ENCODE data around the gene OR2J3.
"Not testable (repeated sequence)": the region's sequence is repeated elsewhere in the genome, so short reads cannot be mapped to it uniquely, and the experiment has no call there.

OR2J3 gene

DNA sequence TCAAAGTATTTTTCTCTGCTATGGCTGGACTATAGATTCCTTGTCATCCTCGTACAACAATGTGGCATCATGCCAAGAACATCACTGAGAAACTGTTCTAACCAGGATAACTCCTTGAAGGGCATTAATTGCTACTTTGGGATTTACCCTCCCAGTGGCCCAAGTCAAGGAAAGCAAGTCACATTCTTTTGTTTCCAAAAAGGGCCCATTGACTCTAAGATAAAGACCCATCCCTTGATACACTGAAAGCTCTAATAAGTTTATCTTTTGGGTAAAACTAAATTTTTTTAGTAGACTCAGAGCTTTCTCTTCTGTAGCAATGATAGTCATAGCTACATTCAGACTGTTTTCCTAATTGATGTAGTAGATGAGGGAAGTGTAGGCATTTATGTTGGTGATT is at the start of gene OR2J3:
Gene OR2J3 (plus strand): TSS at position 301 of the 400 bp plus-strand sequence. CDS start 3,833 bp downstream, outside the sequence.
- DNase-seq (ENCODE audit: low spot score), result no peak

DNA sequence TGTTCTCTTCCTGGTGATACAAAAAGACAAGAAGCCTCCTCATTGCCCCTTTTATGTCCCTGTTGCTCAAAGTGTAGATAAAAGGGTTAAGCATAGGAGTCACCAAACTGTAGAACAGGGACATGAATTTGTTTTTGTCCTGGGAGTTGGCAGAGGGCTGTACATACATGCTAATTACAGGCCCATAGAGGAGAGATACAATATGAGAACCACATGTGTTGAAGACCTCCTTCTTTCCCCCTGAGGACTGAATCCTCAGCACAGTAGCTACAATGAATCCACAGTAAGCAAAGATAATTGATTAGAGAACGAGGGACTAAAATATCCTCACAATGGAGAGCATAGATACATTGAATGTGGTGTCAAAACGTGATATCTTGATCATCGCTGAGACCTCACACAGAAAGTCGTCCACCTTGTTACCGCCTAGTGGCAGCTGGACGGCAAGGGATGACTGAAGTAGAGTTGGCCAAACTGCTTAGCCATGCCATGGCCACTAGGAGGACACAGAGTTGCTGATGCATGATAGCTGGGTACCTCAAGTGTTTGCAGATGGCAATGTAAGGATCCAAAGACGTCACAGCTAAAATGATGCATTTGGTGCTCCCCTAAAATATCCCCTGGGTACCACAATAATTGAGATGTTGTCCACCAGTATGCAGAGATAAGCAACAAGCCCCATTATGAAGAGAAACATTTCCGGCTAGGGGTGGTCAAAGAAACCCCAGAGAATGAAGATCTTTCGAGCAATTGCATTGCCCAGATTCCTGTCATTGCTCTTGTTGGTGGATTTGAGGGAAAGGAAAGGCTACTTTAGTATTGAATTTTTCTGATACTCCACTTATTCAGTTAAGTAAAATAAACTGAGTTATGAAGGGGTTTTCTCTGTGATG is 35.8 kb upstream of the OR2J3 start:
- DNase-seq (ENCODE audit: low spot score), result no peak

DNA sequence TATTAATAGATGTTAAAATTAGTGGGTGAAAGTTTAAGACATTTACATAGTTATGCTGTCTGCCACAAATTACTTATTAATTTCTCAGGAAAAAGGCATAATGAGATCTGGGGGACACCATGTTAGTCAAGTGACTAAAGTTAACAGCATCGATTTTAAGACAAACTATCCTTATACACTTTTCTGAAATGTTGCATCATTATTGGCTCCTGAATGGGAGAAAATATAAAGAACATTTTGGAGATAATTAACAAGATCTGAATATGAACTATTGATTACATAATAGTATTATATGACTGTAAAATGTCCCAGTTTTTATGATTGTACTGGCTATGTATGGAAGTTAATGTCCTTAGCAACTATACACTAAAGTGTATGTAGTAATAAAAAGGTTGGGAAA is 28.7 kb upstream of the OR2J3 start:
- DNase-seq (ENCODE audit: low spot score), result no peak

- no peak for DNase-seq (ENCODE audit: low spot score)
Measured at GRCh38 chr6:29081312-29081711, 26.5 kb upstream of the OR2J3 start.

- DNase-seq (ENCODE audit: low spot score), result no peak
Measured at GRCh38 chr6:29082457-29082856, 25.4 kb upstream of the OR2J3 start.

GRCh38 chr6:29087213-29087612 is 20.6 kb upstream of the OR2J3 start, which contains the start of gene OR2B3:
OR2B3 (minus strand) TSS chr6:29087313; CDS start chr6:29087248, 65 bp downstream.
- DNase-seq (ENCODE audit: low spot score), result no peak

DNA sequence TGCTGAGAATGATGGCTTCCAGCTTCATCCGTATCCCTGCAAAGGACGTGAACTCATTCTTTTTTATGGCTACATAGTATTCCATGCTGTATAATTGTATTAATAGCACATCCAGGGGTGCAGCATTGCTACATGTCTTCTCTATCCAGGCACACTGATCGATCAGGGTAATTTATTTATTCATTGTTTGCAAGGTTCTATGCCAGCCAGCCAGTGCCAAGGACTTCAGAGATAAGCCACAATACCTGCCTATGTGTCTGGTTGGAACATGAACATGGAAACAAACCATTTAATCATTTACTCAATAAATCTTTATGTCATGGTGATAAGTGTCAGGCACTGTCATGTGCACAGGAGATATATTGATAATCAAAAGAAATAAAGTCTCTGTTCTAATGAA is 14.9 kb upstream of the OR2J3 start:
- no peak for DNase-seq (ENCODE audit: low spot score)

GRCh38 chr6:29097803-29098202 is 10.1 kb upstream of the OR2J3 start:
- no peak for DNase-seq (ENCODE audit: low spot score)

DNA sequence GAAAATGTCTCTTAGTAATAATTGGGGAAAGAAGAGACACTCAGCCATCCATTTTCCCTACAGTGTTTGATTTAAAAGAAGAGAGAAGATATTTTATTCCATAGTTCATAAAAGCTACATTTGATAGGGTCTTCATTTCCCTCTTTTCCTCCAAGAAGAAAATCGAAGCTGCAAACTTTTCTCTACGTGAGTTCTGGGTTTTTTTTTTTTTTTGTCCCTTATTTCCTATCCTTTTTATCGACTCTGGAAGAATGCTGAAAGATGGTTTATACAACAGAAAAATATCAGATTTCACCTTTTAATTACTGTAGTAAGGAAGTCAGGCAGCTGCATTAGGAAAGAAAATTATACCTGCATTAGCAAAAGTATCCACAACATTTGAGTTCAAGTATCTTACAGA is 8.7 kb upstream of the OR2J3 start, which contains the start of gene OR2J1:
Gene OR2J1 (plus strand): TSS at position 301 of the 400 bp plus-strand sequence. CDS start 1,453 bp downstream, outside the sequence.
- DNase-seq (ENCODE audit: low spot score), result no peak

DNA sequence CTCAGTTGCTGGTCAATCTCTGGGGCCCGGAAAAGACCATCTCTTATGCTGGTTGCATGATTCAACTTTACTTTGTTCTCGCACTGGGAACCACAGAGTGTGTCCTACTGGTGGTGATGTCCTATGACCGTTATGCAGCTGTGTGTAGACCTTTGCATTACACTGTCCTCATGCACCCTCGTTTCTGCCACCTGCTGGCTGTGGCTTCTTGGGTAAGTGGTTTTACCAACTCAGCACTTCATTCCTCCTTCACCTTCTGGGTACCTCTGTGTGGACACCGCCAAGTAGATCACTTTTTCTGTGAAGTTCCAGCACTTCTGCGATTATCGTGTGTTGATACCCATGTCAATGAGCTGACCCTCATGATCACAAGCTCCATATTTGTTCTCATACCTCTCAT is 4.3 kb downstream of the OR2J3 start:
- DNase-seq (ENCODE audit: low spot score), result no peak

GRCh38 chr6:29114964-29115363 is 7.1 kb downstream of the OR2J3 start:
- not testable (repeated sequence) for DNase-seq (ENCODE audit: low spot score)

DNA sequence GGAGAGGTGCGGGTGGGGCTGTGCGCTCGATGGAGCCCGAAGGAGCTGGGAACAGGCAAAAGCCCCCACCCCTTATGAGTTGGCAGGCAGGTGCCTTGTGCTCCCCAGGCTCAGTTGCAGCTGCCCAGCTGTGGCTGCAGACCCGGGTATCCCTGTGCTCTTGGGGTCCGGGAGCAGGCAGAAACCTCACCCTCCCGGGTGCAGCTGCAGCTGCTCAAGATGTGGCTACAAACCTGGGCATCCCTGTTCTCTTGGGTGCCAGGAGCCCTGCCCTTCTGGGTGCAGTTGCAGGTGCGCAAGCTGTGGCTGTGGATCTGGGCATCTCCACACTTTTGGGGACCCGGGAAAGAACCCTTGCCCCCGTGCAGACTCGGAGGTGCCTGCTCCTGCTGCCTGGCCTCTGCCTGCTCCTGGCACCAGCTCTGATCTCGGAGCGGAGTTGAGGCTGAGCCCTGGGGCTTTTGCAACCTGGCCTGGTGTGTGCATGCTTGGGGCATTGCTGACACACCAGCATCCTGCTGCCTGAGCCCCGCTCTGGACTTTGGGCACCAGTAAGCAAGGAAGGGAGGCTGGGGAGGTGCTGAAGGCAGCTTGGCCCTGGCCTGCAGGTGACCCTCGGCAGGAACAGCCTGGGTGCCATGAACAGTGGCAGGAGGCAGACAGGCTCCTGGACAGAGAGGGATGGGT is 21.6 kb downstream of the OR2J3 start:
- DNase-seq (ENCODE audit: low spot score), result no peak

DNA sequence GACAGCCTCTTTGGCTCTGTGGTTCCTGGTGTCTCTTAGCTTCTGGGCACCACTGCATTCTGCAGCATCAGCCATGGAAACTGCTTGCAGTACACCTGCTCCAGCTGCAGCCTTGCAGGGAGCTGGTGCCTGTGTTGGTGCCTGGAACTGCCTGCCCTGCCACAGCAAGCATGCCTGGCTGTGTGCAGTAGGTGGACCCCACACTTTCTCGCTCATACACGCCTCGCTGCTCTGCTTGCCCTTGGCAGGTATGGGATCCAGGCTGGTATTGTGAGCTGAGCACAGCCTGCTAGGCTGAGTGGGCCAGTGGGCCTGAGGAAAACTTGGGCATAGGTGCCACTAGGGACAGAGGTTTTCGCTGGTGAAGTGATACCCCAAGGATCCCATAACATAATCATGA is 22.8 kb downstream of the OR2J3 start:
- no peak for DNase-seq (ENCODE audit: low spot score)

GRCh38 chr6:29131691-29132090 is 23.8 kb downstream of the OR2J3 start:
- DNase-seq (ENCODE audit: low spot score), result no peak

DNA sequence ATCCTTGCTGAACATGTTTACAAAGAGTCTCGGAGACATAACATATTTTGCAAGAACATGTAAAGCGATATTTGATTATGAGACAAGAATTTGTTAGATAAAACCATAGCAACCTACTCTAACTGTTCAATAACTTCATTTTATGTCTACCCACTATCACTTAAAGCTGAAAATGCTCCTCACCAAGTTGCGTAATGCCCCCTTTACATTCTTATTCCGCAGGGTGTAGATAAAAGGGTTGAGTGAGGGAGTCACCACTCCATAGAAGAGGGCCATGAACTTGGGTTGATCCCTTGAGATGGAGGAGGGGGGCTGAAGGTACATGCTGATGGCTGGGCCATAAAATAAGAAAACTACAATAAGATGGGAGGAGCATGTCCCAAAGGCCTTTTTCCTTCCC is 29.9 kb downstream of the OR2J3 start:
- no peak for DNase-seq (ENCODE audit: low spot score)

DNA sequence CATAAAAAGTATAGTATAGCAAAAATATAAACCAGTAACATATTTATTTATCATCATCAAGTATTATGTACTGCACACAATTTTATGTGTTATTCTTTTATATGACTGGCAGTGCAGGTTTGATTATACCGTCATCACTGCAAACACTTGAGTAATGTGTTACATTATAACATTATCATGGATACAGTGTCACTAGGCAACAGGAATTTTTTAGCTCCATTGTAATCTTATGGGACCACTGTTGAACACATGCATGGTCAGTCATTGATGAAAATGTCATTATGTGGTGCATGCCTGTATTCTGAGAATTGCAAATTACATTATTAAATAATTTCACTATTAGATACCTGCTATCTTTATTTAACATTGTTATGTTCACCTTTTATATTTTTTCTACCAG is 33.7 kb downstream of the OR2J3 start:
- DNase-seq (ENCODE audit: low spot score), result no peak

- no peak for DNase-seq (ENCODE audit: low spot score)
Measured at GRCh38 chr6:29142309-29142708, 34.5 kb downstream of the OR2J3 start.

GRCh38 chr6:29146179-29146578 is 38.3 kb downstream of the OR2J3 start:
- DNase-seq (ENCODE audit: low spot score), result no peak

DNA sequence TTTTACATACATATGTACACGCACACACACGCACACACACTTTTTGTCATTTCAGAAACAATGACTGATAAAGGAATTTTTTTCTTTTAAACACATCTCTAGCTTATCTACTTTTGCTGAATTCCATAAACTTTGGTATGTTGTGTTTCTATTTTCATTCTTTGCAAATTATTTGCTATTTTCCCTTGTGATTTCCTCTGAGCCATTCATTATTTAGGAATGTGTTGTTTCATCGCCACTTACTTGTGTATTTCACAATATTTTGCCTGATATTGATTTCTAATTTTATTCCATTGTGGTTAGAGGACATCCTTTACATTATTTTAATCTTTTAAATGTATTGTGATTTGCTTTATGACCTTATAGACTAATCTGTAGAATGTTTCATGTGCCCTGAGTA is 39.2 kb downstream of the OR2J3 start:
- DNase-seq (ENCODE audit: low spot score), result no peak

GRCh38 chr6:29149444-29149843 is 41.6 kb downstream of the OR2J3 start:
- DNase-seq (ENCODE audit: low spot score), result not testable (repeated sequence)

DNA sequence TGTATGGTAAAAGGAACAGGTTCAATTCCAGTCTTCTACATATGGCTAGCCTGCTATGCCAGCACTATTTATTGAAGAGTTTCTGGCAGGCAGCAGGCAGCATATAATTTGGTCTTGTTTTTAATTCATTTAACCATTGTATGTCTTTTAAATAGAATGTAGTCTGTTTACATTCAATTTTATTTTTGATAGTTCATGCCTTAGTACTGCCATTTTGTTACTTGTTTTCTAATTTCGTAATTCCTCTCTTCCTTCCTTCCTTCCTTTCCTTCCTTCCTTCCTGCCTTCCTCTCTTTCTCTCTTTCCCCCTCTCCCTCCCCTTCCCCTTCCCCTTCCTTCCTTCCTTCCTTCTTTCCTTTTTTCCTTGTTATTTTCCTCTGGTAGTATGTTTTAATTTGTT is 45.2 kb downstream of the OR2J3 start:
- DNase-seq (ENCODE audit: low spot score), result no peak

- DNase-seq (ENCODE audit: low spot score), result not testable (repeated sequence)
Measured at GRCh38 chr6:29155182-29155581, 47.3 kb downstream of the OR2J3 start.

DNA sequence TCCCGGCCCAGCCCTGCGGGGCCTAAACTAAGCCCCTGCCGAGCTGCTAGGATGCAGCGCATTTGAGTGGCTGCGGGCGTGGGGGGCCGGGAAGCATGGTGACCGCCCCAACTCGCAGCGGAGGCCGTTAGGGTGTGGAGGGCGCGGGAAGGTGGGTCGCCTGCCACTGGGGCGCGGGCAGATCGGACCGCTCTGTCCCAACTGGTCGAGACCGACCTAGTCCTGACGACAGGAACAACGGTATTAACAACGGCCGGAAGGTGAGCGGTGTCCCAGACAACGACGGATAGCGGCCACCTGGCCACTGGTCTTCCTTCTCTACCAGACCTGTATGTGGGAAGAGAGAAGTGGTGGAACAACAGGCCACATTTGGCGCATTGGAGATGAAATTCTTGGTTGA is 52.1 kb downstream of the OR2J3 start:
- not testable (repeated sequence) for DNase-seq (ENCODE audit: low spot score)
